IPS DF 4.7 (cell line): ENCODE results near the gene TMEM271.

Experiments
- DNase-seq: peaks from one replicate; pipeline ENCODE4 v3.0.0-alpha.2; 2013; ENCODE audit warnings: low spot score; ENCODE audit errors: extremely low read depth

Gene TMEM271

GRCh38 chr4:533318-534100, 42.6 kb downstream of the TMEM271 start:
- no peak for DNase-seq

- DNase-seq, result no peak
Measured at GRCh38 chr4:532588-533317, 43.3 kb downstream of the TMEM271 start.

GRCh38 chr4:531721-532565, 44.2 kb downstream of the TMEM271 start:
- no peak for DNase-seq

GRCh38 chr4:531076-531475, 45.0 kb downstream of the TMEM271 start:
- DNase-seq, result no peak

- DNase-seq, result no peak
Measured at GRCh38 chr4:530017-530781, 45.9 kb downstream of the TMEM271 start.

- DNase-seq, result no peak
Measured at GRCh38 chr4:529563-529962, 46.5 kb downstream of the TMEM271 start.

- DNase-seq, result no peak
Measured at GRCh38 chr4:528835-529234, 47.3 kb downstream of the TMEM271 start.

- DNase-seq, result no peak
Measured at GRCh38 chr4:528296-528695, 47.8 kb downstream of the TMEM271 start.

- DNase-seq, result no peak
Measured at GRCh38 chr4:526971-527460, 49.1 kb downstream of the TMEM271 start.

- peak; percentile 7 for DNase-seq
Measured at GRCh38 chr4:526189-526909, 49.7 kb downstream of the TMEM271 start.

- no peak for DNase-seq
Measured at GRCh38 chr4:525660-526059, 50.4 kb downstream of the TMEM271 start.

- no peak for DNase-seq
Measured at GRCh38 chr4:524196-524595, 51.9 kb downstream of the TMEM271 start.
